ENCODE results near the gene CEP295NL.

DNA sequence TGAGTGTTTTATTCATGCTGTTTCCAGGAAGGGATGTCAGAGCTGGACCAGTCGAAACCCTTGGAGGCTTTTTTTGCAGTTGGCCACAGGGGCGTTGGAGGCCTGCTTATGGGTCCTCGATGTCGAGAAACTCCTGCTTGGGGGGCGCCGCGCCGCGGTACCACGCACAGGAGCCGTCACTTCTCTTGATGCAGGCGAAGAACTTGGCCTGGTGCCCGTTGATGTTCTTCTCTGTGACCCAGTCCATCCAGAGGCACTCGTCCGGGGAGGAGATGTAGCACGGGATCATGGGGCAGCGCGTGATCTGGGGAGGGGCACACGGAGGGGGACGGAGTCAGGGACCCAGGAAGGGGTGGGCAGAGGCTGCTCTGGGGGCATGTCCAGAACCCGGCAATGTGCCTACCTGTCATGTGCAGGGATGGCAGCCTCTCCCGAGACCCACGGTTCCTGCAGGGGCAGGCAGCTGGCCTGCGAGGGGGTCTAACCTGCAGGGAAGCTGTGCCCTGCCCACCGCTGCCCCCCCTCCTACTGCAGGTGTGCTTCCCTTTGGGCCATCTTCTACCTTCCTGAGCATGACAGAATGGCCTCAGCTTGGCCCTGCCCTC, 47.3 kb downstream of the CEP295NL start:
- TF ChIP-seq TARDBP (IDR thresholded peaks at IDR 0.05) (no peak), LEF1 (IDR thresholded peaks at IDR 0.05; ENCODE audit: borderline replicate concordance) (no peak), SUZ12 (IDR thresholded peaks at IDR 0.05) (no peak), ELF4 (IDR thresholded peaks at IDR 0.05) (no peak), ZNF384 (IDR thresholded peaks at IDR 0.05) (no peak), SP1 (IDR thresholded peaks at IDR 0.05) (no peak), CTBP1 (IDR thresholded peaks at IDR 0.05; ENCODE audit: borderline replicate concordance) (no peak), ARNT (IDR thresholded peaks at IDR 0.05) (no peak), FOXM1 (IDR thresholded peaks at IDR 0.05; ENCODE audit: borderline replicate concordance) (no peak), BHLHE40 (IDR thresholded peaks at IDR 0.05; ENCODE audit: borderline replicate concordance) (no peak), HDGF (IDR thresholded peaks at IDR 0.05; ENCODE audit: borderline replicate concordance) (no peak), FOXK2 (IDR thresholded peaks at IDR 0.05) (no peak)
- TF ChIP-seq, protein P1, sequence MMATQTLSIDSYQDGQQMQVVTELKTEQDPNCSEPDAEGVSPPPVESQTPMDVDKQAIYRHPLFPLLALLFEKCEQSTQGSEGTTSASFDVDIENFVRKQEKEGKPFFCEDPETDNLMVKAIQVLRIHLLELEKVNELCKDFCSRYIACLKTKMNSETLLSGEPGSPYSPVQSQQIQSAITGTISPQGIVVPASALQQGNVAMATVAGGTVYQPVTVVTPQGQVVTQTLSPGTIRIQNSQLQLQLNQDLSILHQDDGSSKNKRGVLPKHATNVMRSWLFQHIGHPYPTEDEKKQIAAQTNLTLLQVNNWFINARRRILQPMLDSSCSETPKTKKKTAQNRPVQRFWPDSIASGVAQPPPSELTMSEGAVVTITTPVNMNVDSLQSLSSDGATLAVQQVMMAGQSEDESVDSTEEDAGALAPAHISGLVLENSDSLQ (IDR thresholded peaks at IDR 0.05): no peak
